Measurements from ENCODE around the gene BEGAIN. TPM values are rescaled to one million over a fixed set of nuclear protein-coding genes. Genes with fewer than 3 reads are reported as not detected.
A peak's percentile ranks its signal among the peaks of the same experiment; 100 is the strongest.

The BEGAIN gene
- total RNA-seq, 4 donors from 2014 or later, result 0.25 to 2.2 (median 1.6) TPM

DNA sequence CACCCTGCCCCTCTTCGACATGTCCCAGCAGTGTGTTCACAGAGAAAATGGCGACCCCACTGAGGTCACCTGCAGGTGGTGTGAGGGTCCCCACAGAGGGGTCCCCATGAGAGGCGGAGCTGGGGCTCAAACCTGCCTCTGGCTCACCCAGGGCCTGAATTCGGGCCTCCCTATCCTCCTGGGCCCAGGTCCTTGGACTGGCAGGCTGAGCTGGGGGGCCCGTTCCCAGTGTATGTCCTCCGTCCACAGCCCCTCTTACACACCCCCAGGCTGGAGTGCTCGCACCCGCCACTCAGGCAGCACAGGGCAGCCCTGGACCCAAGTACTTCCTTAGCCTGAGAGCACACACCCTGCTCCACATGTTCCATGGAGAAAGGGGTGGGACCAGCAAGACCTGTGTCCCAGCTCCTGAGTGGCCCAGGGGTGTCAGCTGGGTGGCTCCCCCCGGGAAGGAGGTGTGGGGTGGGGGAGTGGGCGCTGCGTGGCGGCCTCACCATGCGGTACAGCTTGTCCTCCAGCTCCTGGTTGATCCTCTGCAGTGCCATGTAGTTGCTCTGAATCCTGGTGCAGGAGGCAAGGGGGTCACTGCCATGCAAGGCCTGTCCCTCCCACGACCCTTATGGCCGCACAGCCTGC, 42.6 kb downstream of the BEGAIN start:
- WGBS, 2 donors, result 86 to 94% methylated on average over 9 to 11 of the region's 15 CpGs
- intact Hi-C loops (cut with DNase I; ENCODE audit: low total_unique reads), result no loop called here
- no peak overlapping the region for H3K4me3 ChIP-seq (ENCODE audit: low read depth, poor library complexity, severe bottlenecking)
- DNase-seq (ENCODE audit: low spot score in 2 of 2), result no peak
- TF ChIP-seq POLR2A (IDR thresholded peaks at IDR 0.05), result no peak
- TF ChIP-seq, protein P1, sequence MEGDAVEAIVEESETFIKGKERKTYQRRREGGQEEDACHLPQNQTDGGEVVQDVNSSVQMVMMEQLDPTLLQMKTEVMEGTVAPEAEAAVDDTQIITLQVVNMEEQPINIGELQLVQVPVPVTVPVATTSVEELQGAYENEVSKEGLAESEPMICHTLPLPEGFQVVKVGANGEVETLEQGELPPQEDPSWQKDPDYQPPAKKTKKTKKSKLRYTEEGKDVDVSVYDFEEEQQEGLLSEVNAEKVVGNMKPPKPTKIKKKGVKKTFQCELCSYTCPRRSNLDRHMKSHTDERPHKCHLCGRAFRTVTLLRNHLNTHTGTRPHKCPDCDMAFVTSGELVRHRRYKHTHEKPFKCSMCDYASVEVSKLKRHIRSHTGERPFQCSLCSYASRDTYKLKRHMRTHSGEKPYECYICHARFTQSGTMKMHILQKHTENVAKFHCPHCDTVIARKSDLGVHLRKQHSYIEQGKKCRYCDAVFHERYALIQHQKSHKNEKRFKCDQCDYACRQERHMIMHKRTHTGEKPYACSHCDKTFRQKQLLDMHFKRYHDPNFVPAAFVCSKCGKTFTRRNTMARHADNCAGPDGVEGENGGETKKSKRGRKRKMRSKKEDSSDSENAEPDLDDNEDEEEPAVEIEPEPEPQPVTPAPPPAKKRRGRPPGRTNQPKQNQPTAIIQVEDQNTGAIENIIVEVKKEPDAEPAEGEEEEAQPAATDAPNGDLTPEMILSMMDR (IDR thresholded peaks at IDR 0.05), result no peak

GRCh38 chr14:100543471-100544455, 43.5 kb downstream of the BEGAIN start:
- TF ChIP-seq, protein P1 (IDR thresholded peaks at IDR 0.05), result no peak
- no peak for TF ChIP-seq POLR2A (IDR thresholded peaks at IDR 0.05)
- DNase-seq (ENCODE audit: low spot score in 2 of 2), result no peak
- H3K4me3 ChIP-seq (ENCODE audit: low read depth, poor library complexity, severe bottlenecking), result no peak overlapping the region
- 89 to 90% methylated on average over 13 to 18 of the region's 19 CpGs for WGBS, 2 donors
- intact Hi-C loops (cut with DNase I; ENCODE audit: low total_unique reads), result no loop called here

DNA sequence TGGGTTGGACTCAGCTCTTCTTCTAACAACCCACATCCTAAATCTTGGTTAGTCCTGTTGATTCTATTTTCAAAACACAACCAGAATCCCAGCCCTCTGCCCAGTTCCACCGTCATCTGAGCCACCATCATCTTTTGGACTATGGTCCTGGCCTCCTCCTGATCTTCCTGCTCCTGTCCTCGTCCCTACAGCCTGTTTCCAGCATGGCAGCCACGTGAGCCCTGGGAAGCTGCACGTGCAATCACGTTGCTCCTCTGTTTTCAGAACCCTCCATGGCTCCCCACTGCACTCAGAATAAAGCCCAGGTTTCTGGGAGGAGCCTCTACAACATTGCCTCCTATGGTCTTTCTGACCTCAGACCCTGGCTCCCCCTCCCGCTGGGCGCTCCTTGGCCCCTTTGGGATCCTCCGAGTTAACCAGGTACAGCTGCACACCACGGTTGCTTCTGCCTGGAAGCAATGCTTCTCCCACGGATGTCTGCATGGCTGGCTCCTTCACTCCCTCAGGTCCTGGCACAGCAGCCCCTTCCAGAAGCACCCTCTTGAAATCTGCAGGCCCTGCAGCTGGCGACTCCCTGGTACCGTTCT, 44.5 kb downstream of the BEGAIN start:
- intact Hi-C loops (cut with DNase I; ENCODE audit: low total_unique reads), result no loop called here
- TF ChIP-seq POLR2A (IDR thresholded peaks at IDR 0.05), result no peak
- TF ChIP-seq, protein P1 (IDR thresholded peaks at IDR 0.05), result no peak
- peak in 1 of 2 donors; percentile 81 for DNase-seq (ENCODE audit: low spot score in 2 of 2)
- WGBS, 2 donors, result 79 to 81% methylated on average over 12 of the region's 12 CpGs
- no peak overlapping the region for H3K4me3 ChIP-seq (ENCODE audit: low read depth, poor library complexity, severe bottlenecking)

GRCh38 chr14:100541621-100542560, 45.3 kb downstream of the BEGAIN start:
- WGBS, 2 donors, result 89 to 96% methylated on average over 19 to 22 of the region's 24 CpGs
- TF ChIP-seq, protein P1 (IDR thresholded peaks at IDR 0.05), result no peak
- no peak for TF ChIP-seq POLR2A (IDR thresholded peaks at IDR 0.05)
- no peak overlapping the region for H3K4me3 ChIP-seq (ENCODE audit: low read depth, poor library complexity, severe bottlenecking)
- DNase-seq (ENCODE audit: low spot score in 2 of 2), result peak in 1 of 2 donors; percentile 85
- intact Hi-C loops (cut with DNase I; ENCODE audit: low total_unique reads), result no loop called here
